SK-N-SH (cell line): ENCODE measurements around the gene CASK.

ENCODE experiments used
- CTCF ChIP-seq: fragments of 200-600 bp; sonication (generic); IDR thresholded peaks from 2 replicates; pipeline ENCODE4 v1.6.1; 2017; ENCODE audit warnings: antibody characterized with exemption, mild to moderate bottlenecking, moderate library complexity
- ELF1 ChIP-seq: IDR thresholded peaks from 2 replicates; pipeline ENCODE4 v1.4.0; 2012
- EZH2phosphoT487 ChIP-seq: fragments of 200-600 bp; sonication (generic); IDR thresholded peaks from 2 replicates; pipeline ENCODE4 v1.6.1; 2017; ENCODE audit warnings: low read depth, mixed run types, mild to moderate bottlenecking, antibody characterized with exemption, moderate library complexity, borderline replicate concordance
- GABPA ChIP-seq: IDR thresholded peaks from 2 replicates; pipeline ENCODE4 v1.4.0; 2012; ENCODE audit warnings: low read depth, mild to moderate bottlenecking
- POLR2AphosphoS5 ChIP-seq: IDR thresholded peaks from 2 replicates; pipeline ENCODE4 v1.6.1; 2012; ENCODE audit warnings: low read depth, low read length
- SMC3 ChIP-seq: IDR thresholded peaks from 2 replicates; pipeline ENCODE4 v1.6.1; 2012; ENCODE audit warnings: low read depth, low read length, improper control_type of control experiment
- TAF1 ChIP-seq: IDR thresholded peaks from 2 replicates; pipeline ENCODE4 v1.6.1; 2012; ENCODE audit warnings: low read depth, mild to moderate bottlenecking, low read length, moderate library complexity, borderline replicate concordance
- USF2 ChIP-seq: fragments of 150-350 bp; IDR thresholded peaks from 2 replicates; pipeline ENCODE4 v1.6.1; 2017; ENCODE audit warnings: antibody characterized with exemption, low read length, low read depth, borderline replicate concordance
- YY1 ChIP-seq: IDR thresholded peaks from 2 replicates; pipeline ENCODE4 v1.4.0; 2012; ENCODE audit warnings: low read depth, mild to moderate bottlenecking

- TF ChIP-seq ELF1 (no peak), POLR2AphosphoS5 (no peak), CTCF (no peak), TAF1 (no peak), USF2 (no peak), EZH2phosphoT487 (no peak), YY1 (no peak), SMC3 (no peak), GABPA (no peak)
Measured at GRCh38 chrX:41559235-41560052, 363.9 kb downstream of the CASK start.
